Suprapubic skin (tissue), 4 donors: Measurements from ENCODE around the gene DTX3L. TPM values are rescaled to one million over a fixed set of nuclear protein-coding genes. Genes with fewer than 3 reads are reported as not detected.

Experiments
- DNase-seq, 2 donors: peaks; one replicate each; pipeline ENCODE4 v3.0.0-alpha.2; 2019; ENCODE audit warnings: low spot score in 2 of 2
- H3K27ac ChIP-seq: fragments of 200-600 bp; sonication (generic); one replicate; pipeline ENCODE4 v1.5.1; 2019
- H3K27me3 ChIP-seq: fragments of 200-600 bp; sonication (generic); one replicate; pipeline ENCODE4 v1.5.1; 2019
- H3K36me3 ChIP-seq: fragments of 200-600 bp; sonication (generic); one replicate; pipeline ENCODE4 v1.5.1; 2019
- H3K4me1 ChIP-seq: fragments of 200-600 bp; sonication (generic); one replicate; pipeline ENCODE4 v1.5.1; 2019
- H3K4me3 ChIP-seq: fragments of 200-600 bp; sonication (generic); one replicate; pipeline ENCODE4 v1.5.1; 2019; ENCODE audit warnings: mild to moderate bottlenecking
- H3K9me3 ChIP-seq: fragments of 200-600 bp; sonication (generic); one replicate; pipeline ENCODE4 v1.5.1; 2019
- EP300 ChIP-seq: sonication (generic); formaldehyde crosslinking; IDR thresholded peaks from one replicate; pipeline ENCODE4 v1.6.1; 2017; ENCODE audit warnings: antibody characterized with exemption
- POLR2A ChIP-seq, 2 donors: fragments of 450-650 bp; IDR thresholded peaks; one replicate each; pipeline ENCODE4 v1.6.1; 2017; ENCODE audit warnings: antibody characterized with exemption in 2 of 2, mild to moderate bottlenecking in 2 of 2, moderate library complexity in 2 of 2
- POLR2AphosphoS5 ChIP-seq, 3 donors: sonication (generic); formaldehyde crosslinking; IDR thresholded peaks; one replicate each; pipeline ENCODE4 v1.6.1; 2017; ENCODE audit warnings: antibody characterized with exemption in 3 of 3
- WGBS: methylation state at CpG from one replicate; pipeline ENCODE4 v1.1.5; 2018; 5-methylcytosine and 5-hydroxymethylcytosine counted together
- total RNA-seq, 4 donors: library from RNA; depleted of rRNA; stranded (reverse); fragments of >200 nt; gene quantifications; one replicate each; pipeline ENCODE4 v1.1.0, GENCODE V29; 2016
- TF ChIP-seq, protein P1 (sequence below), 2 donors: fragments of 200-600 bp in 1 of 2; fragments of 450-650 bp in 1 of 2; sonication (generic) in 1 of 2; IDR thresholded peaks; one replicate each; pipeline ENCODE4 v1.5.1; 2016 to 2019; ENCODE audit warnings: antibody characterized with exemption in 2 of 2, mild to moderate bottlenecking in 1 of 2, moderate library complexity in 1 of 2

The DTX3L gene
- total RNA-seq, 4 donors from 2014 or later: 7.6 to 15.3 (median 12.7) TPM

DNA sequence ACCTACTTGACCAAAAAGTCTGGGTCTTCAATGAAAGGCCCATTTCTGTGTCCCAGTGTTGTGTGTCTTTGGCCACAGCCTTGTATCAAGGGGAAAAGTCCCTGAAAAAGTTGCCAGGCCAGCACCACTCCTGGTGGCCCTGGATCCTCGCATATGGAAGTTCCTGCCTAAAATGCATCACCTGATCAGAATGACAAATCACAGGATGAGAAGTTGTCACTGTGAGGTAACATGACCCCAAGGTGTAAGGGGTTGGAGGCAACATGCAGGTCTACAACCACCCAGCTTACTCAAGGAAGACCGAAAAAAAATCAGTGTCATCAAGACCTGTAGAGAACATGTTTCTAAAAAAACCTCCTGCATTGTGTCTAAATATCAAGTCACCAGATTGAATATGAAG is 38.9 kb downstream of the DTX3L start:
- TF ChIP-seq POLR2A (IDR thresholded peaks at IDR 0.05): no peak
- no peak for TF ChIP-seq EP300
- TF ChIP-seq, protein P1, sequence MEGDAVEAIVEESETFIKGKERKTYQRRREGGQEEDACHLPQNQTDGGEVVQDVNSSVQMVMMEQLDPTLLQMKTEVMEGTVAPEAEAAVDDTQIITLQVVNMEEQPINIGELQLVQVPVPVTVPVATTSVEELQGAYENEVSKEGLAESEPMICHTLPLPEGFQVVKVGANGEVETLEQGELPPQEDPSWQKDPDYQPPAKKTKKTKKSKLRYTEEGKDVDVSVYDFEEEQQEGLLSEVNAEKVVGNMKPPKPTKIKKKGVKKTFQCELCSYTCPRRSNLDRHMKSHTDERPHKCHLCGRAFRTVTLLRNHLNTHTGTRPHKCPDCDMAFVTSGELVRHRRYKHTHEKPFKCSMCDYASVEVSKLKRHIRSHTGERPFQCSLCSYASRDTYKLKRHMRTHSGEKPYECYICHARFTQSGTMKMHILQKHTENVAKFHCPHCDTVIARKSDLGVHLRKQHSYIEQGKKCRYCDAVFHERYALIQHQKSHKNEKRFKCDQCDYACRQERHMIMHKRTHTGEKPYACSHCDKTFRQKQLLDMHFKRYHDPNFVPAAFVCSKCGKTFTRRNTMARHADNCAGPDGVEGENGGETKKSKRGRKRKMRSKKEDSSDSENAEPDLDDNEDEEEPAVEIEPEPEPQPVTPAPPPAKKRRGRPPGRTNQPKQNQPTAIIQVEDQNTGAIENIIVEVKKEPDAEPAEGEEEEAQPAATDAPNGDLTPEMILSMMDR (IDR thresholded peaks at IDR 0.05): no peak
- TF ChIP-seq POLR2AphosphoS5 (IDR thresholded peaks at IDR 0.05): no peak
- 69% methylated on average over 2 of the region's 2 CpGs for WGBS
- no peaks in the 10 kb centered on the region for H3K27me3 ChIP-seq

DNA sequence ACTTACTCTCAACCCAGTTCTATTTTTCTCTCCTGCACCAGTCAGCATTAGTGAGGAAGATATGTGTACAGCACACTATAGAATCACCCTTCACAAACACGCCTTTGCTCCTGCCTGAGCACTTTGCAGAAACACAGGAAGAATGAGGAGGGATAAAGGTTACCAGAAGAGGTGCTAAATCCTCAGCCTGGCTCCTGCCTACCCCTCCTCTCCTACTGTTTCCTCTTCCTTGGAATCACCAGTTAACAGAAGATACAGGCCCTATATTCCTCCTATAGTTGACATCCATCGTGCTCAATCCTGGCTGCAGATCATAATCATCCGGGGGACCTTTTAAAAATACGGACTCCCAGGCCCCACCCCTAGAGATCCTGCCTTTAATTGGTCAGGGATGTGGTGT is 42.2 kb downstream of the DTX3L start:
- no peak for DNase-seq
- WGBS: 64% methylated on average over 4 of the region's 4 CpGs
- TF ChIP-seq POLR2AphosphoS5 (IDR thresholded peaks at IDR 0.05) (no peak), POLR2A (IDR thresholded peaks at IDR 0.05) (no peak)
- TF ChIP-seq, protein P1 (IDR thresholded peaks at IDR 0.05): no peak
- Histone ChIP-seq H3K9me3 (no peaks in the 10 kb centered on the region), H3K4me3 (no peak overlapping the region), H3K36me3 (no peaks in the 10 kb centered on the region), H3K4me1 (no peaks in the 10 kb centered on the region), H3K27me3 (no peaks in the 10 kb centered on the region), H3K27ac (no peak overlapping the region)

More for the DNA sequence above, 38.9 kb downstream of the DTX3L start:
- Histone ChIP-seq H3K36me3 (no peaks in the 10 kb centered on the region), H3K4me1 (no peaks in the 10 kb centered on the region), H3K9me3 (no peaks in the 10 kb centered on the region), H3K4me3 (no peak overlapping the region), H3K27ac (no peak overlapping the region)
- no peak for DNase-seq

DNA sequence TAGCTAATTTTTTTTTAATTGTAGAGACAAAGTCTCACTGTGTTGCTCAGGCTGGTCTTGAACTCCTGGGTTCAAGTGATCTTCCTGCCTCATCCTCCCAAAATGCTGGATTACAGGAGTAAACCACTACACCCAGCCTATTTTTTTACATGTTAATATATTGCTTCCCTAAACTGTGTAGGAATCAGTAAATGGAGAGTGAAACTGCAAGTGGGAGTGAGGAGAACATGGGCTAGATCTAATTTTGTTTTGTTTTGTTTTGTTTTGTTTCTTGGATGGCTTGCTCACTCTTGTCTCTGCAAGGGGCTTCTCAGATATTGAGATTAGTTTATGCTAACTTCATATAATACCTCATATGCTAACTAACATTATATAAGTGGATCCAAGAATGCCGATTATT is 44.8 kb downstream of the DTX3L start:
- DNase-seq: no peak
- no peak for TF ChIP-seq EP300
- no peak for TF ChIP-seq POLR2AphosphoS5 (IDR thresholded peaks at IDR 0.05)
- TF ChIP-seq POLR2A (IDR thresholded peaks at IDR 0.05): no peak
- TF ChIP-seq, protein P1 (IDR thresholded peaks at IDR 0.05): no peak
- no peak overlapping the region for H3K27ac ChIP-seq
- no peaks in the 10 kb centered on the region for H3K27me3 ChIP-seq
- no peak overlapping the region for H3K4me3 ChIP-seq
- no peaks in the 10 kb centered on the region for H3K4me1 ChIP-seq
- no peaks in the 10 kb centered on the region for H3K36me3 ChIP-seq
- no peaks in the 10 kb centered on the region for H3K9me3 ChIP-seq
- WGBS: 96% methylated on average over 1 of the region's 1 CpG

DNA sequence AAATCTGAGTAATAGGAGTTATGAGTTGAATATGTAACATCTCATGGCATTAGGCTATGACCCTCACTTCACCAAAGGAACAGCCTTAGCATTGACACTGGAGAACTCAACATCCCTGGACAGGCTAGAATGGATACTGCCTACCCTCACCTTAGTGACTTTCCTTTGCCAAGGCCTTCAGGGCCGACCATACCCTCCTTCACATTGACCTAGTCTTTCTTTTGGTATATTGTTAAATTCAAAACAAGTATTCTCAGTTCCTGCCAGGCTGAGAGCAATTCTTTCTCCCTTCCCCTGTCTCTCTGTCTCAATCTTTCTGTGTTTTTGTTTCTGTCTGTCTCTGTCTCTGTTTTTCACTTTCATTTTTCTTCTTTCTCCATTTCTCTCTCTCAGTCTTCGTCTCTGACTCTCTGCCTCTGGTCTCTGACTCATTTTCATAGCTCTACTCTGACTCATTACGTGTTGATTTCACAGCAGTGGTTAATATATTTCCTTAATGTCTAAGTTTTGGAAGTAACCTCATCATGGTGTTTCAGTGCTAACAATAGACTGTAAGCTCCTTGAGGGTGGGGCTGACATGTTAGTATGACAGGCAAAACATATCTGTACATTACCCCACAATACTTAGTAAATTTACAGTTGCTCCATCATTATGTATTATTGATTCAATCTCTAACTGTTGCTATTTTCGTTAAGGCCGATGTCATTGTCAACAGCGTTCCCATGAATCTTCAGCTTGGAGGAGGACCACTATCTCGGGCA is 45.8 kb downstream of the DTX3L start:
- WGBS: 77% methylated on average over 7 of the region's 7 CpGs
- DNase-seq: no peak
- no peak overlapping the region for H3K27ac ChIP-seq

DNA sequence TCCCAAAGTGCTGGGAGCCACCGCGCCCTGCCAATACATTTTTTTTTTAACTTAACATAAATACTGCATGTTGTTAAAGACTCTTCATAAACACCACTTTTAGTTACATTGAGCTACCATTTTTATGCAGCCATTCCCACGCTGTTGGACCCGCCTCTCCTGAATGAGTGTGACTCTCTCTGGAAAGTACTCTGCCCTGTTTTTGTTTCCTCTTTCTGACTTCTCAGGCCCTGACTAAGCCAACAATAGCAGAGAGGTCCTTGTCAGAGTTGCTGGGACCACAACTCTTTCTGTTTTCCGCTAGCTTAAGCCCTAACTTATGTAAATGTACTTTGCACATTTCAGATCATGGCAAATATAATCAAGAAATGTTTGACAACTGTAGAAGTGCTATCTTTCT is 48.6 kb downstream of the DTX3L start:
- Histone ChIP-seq H3K27ac (no peak overlapping the region), H3K9me3 (no peaks in the 10 kb centered on the region), H3K36me3 (no peaks in the 10 kb centered on the region), H3K4me3 (no peak overlapping the region), H3K27me3 (no peaks in the 10 kb centered on the region), H3K4me1 (no peaks in the 10 kb centered on the region)
- WGBS: 94% methylated on average over 5 of the region's 5 CpGs
- TF ChIP-seq POLR2A (IDR thresholded peaks at IDR 0.05) (no peak), EP300 (no peak), POLR2AphosphoS5 (IDR thresholded peaks at IDR 0.05) (no peak)
- TF ChIP-seq, protein P1 (IDR thresholded peaks at IDR 0.05): no peak
- no peak for DNase-seq

More for the DNA sequence above, 45.8 kb downstream of the DTX3L start:
- Histone ChIP-seq H3K9me3 (no peaks in the 10 kb centered on the region), H3K4me1 (no peaks in the 10 kb centered on the region), H3K4me3 (no peak overlapping the region), H3K27me3 (no peaks in the 10 kb centered on the region), H3K36me3 (no peaks in the 10 kb centered on the region)
- TF ChIP-seq, protein P1 (IDR thresholded peaks at IDR 0.05): no peak
- no peak for TF ChIP-seq POLR2A (IDR thresholded peaks at IDR 0.05)
- no peak for TF ChIP-seq EP300
- no peak for TF ChIP-seq POLR2AphosphoS5 (IDR thresholded peaks at IDR 0.05)
